Measurements from ENCODE around the gene IGFBP6.

IGFBP6 gene

DNA sequence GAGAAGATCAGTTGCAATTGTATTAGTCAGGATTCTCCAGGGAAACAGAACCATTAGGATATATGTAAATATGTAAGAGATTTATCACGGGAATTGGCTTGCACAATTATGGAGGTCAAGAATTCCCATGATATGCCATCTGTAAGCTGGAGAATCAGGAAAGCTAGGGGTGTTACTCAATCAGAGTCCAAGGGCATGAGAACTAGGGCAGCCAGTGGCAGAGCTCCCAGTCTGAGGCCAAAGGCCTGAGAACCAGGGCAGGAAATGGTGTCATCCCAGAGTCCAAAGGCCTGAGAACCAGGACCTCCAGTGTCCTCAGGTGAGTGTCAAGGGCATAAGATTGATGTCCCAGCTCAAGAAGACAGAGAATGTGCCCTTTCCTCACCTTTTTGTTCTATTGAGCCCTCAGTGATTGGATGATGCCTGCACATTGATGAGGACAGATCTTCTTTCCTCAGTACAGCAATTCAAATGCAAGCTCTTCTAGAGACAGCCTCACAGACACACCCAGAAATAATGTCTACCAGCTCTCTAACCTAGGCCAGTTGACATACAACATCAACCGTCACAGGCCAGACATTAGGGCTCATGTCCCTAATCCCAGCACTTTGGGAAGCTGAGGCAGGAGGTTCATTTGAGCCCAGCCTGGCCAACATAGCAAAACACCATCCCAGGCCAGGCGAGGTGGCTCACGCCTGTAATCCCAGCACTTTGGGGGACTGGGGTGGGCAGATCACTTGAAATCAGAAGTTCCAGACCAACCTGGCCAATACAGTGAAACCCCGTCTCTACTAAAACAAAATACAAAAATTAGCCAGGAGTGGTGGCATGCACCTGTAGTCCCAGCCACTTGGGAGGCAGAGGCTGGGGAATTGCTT lies 48.2 kb downstream of the IGFBP6 start:
- no peak for DNase-seq (ENCODE audit: low read depth, low spot score)
- no peak overlapping the region for H3K4me3 ChIP-seq (ENCODE audit: low read length)

GRCh38 chr12:53147181-53147580 lies 49.7 kb downstream of the IGFBP6 start:
- no peak overlapping the region for H3K4me3 ChIP-seq (ENCODE audit: low read length)
- no peak for DNase-seq (ENCODE audit: low read depth, low spot score)

DNA sequence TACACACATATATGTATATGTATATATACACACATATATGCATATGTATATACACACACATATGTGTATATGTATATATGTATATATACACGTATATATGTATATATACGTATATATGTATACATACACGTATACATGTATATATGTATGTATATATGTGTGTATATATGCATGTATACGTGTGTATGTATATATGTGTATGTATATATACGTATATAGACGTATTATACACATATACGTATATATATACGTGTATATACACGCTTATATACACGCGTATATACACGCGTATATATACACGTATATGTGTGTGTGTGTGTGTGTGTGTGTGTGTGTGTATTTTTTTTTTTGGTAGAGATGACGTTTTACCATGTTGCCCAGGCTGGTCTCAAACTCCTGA lies 50.2 kb downstream of the IGFBP6 start:
- no peak overlapping the region for H3K4me3 ChIP-seq (ENCODE audit: low read length)
- DNase-seq (ENCODE audit: low read depth, low spot score) = no peak

- DNase-seq (ENCODE audit: low read depth, low spot score) = no peak
- H3K4me3 ChIP-seq (ENCODE audit: low read length) = no peak overlapping the region
These were observed 53.6 kb downstream of the IGFBP6 start for GRCh38 chr12:53151039-53151438.

Data from Jurkat, Clone E6-1 (cell line).